Activated CD4-positive, alpha-beta T cell treated with anti-CD3 and anti-CD28 coated beads, Interleukin-2, amount 10 ng/mL, durations not matched to agents 7 days and 5 days (primary cell): ENCODE measurements around the gene ZBED2. TPM values are rescaled to one million over a fixed set of nuclear protein-coding genes. Genes with fewer than 3 reads are reported as not detected.
A peak's percentile ranks its signal among the peaks of the same experiment; 100 is the strongest.

Experiments
- CTCF ChIA-PET: fragments of 350-600 bp; sonication (Branson Sonifier 250); formaldehyde crosslinking; loops from one replicate; lab custom pipeline; 2021; ENCODE audit warnings: antibody characterized with exemption; lab: Charles Lee
- POLR2A ChIA-PET: fragments of 350-600 bp; sonication (Branson Sonifier 250); formaldehyde crosslinking; loops from one replicate; lab custom pipeline; 2021; ENCODE audit warnings: antibody characterized with exemption; lab: Charles Lee
- DNase-seq: peaks from one replicate; pipeline ENCODE4 v3.0.0-alpha.2; 2020
- H3K27ac Mint-ChIP-seq: one replicate; pipeline ENCODE4 v1.8.0; 2021; ENCODE audit warnings: mild to moderate bottlenecking, moderate library complexity, mixed read lengths
- H3K27me3 Mint-ChIP-seq: one replicate; pipeline ENCODE4 v1.8.0; 2021; ENCODE audit warnings: mixed read lengths
- H3K36me3 Mint-ChIP-seq: one replicate; pipeline ENCODE4 v1.8.0; 2021; ENCODE audit warnings: low read depth, mixed read lengths
- H3K4me1 Mint-ChIP-seq: one replicate; pipeline ENCODE4 v1.8.0; 2021; ENCODE audit warnings: mixed read lengths
- H3K4me3 Mint-ChIP-seq: one replicate; pipeline ENCODE4 v1.8.0; 2021; ENCODE audit warnings: mild to moderate bottlenecking, moderate library complexity, mixed read lengths
- H3K9me3 Mint-ChIP-seq: one replicate; pipeline ENCODE4 v1.8.0; 2021; ENCODE audit warnings: mixed read lengths
- total RNA-seq, 2 experiments: library from RNA; stranded (reverse); gene quantifications; one replicate each; pipeline ENCODE4 v1.2.3, GENCODE V29; 2021

ZBED2 gene
- total RNA-seq, 2 experiments from 2014 or later = 3.6 to 3.9 TPM

DNA sequence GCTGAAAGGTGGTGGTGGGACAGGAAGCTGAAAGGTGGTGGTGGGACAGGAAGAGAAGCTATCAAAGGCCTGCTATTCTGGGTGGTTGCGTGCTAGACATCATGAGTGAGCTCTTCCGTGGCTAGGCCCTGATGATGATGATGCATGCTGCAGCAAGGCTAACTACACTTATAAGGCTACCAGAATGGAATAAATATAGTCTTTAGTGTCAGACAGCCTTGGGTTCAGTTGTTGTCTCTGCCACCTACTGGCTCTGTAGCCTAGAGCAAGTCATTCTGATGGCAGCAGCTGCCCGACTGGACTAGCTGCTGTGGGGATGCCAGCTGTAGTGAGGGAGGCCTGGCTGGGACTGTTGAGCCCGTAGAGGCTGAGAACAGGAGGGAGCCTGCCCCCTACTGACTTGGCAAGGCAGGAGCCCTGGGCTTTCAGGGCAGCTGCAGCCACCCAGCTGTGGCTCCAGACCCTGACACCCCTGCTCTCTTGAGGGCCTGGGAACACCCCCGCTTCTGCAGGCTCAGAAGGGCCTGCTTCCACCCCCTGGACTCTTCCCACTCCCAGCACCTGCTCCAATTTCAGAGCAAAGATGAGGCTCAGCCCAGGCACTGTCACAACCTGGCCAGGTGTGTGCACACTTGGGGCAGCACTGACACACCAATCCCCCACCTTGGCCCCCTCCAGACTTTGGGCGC is 21.4 kb upstream of the ZBED2 start:
- H3K9me3 Mint-ChIP-seq = peaks cover 20% of the 10 kb centered on the region
- H3K27me3 Mint-ChIP-seq = no peaks in the 10 kb centered on the region
- H3K4me1 Mint-ChIP-seq = peaks cover 69% of the 10 kb centered on the region
- ChIA-PET POLR2A (interaction anchor here (0.6 to 1.3 kb wide), 5 partner anchors 9 to 369 kb away, joined by 3 to 9 read pairs (median 3); partner anchors contain the start of gene ZBED2), CTCF (interaction anchor here (0.7 to 4.2 kb wide), 28 partner anchors 9 to 604 kb away, joined by 3 to 34 read pairs (median 4); partner anchors contain the start of genes CD96 and ZBED2)
- H3K27ac Mint-ChIP-seq = peak overlapping the region; percentile 90
- H3K4me3 Mint-ChIP-seq = no peak overlapping the region
- peaks cover 90% of the 10 kb centered on the region for H3K36me3 Mint-ChIP-seq
- DNase-seq = peak; percentile 67

DNA sequence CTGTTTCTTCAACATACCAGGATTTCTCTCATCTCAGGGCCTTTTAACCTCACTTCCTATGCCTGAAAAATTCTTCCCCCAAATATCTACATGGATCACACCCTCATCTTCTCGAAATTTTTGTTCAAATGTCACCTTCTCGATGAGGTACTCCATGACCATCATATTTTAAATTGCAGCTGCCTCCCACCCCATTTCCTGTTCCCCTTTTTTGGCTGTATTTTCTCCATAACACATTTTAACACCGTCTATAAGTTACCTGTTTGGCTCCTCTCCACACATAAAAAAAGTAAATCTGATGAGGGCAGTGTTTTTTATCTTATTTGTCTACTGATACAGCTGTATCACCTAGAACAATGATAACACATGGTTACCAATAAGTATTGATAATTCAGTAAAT is 20.7 kb upstream of the ZBED2 start:
- peaks cover 22% of the 10 kb centered on the region for H3K9me3 Mint-ChIP-seq
- H3K4me1 Mint-ChIP-seq = peaks cover 76% of the 10 kb centered on the region
- peak overlapping the region; percentile 3 for H3K4me3 Mint-ChIP-seq
- POLR2A ChIA-PET = interaction anchor here (0.7 to 1.3 kb wide), 4 partner anchors 8 to 68 kb away, joined by 3 to 9 read pairs (median 4); partner anchors contain the start of gene ZBED2
- DNase-seq = no peak
- H3K27ac Mint-ChIP-seq = peak overlapping the region; percentile 90
- H3K27me3 Mint-ChIP-seq = no peaks in the 10 kb centered on the region
- peaks cover 91% of the 10 kb centered on the region for H3K36me3 Mint-ChIP-seq
- CTCF ChIA-PET = interaction anchor here (0.7 to 4.2 kb wide), 23 partner anchors 8 to 379 kb away, joined by 3 to 34 read pairs (median 4); partner anchors contain the start of gene ZBED2

DNA sequence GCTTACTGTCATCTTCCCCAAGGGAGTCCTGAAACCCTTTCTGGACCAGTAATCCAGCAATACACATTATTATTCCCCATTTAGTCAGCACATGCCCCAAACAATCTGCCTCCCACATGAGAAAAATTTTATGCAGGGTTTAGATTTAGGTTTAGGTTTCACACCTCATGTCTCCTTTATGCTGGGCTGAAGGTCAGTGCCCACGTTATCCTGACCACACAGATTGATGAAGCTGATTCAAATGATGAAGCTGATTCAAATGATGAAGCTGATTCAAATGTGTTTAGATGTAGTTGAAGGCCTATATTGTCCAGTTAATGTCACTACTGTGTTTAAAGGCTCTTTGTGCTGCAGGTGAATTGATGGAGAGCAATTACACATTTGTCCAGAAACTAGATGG is 18.1 kb upstream of the ZBED2 start:
- H3K9me3 Mint-ChIP-seq = peaks cover 24% of the 10 kb centered on the region
- ChIA-PET CTCF (interaction anchor here (0.8 to 2.6 kb wide), 5 partner anchors 8 to 54 kb away, joined by 3 to 6 read pairs (median 4); no protein-coding TSS in a partner anchor), POLR2A (no interaction called here)
- H3K4me3 Mint-ChIP-seq = no peak overlapping the region
- peaks cover 93% of the 10 kb centered on the region for H3K4me1 Mint-ChIP-seq
- H3K27me3 Mint-ChIP-seq = no peaks in the 10 kb centered on the region
- peaks cover 92% of the 10 kb centered on the region for H3K36me3 Mint-ChIP-seq
- peak overlapping the region; percentile 4 for H3K27ac Mint-ChIP-seq
- no peak for DNase-seq

DNA sequence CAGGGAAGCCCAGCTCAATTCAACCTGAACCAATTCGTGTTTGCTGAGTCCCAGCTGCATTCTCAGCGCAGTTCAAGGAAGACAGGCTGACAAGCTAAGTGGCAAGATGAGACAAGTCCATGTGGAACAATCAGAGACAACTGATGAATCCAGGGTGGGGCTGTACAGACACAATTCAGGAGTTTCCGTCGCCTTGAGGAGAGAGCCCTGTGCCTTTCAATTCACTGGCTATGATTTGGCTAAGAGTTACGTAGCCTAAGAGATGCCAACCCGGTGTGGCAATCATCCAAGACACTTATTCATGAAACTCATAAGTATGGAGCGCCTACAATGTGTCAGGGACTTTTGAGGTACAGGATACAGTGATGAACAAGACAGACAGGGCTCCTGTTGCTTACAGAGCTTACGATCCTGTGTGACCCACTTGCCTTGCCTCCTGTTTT is 15.5 kb upstream of the ZBED2 start:
- DNase-seq = peak; percentile 16
- Mint-ChIP-seq H3K27me3 (no peaks in the 10 kb centered on the region), H3K36me3 (peaks cover 92% of the 10 kb centered on the region), H3K4me1 (peaks cover 92% of the 10 kb centered on the region), H3K4me3 (peak overlapping the region; percentile 59), H3K9me3 (peaks cover 29% of the 10 kb centered on the region), H3K27ac (peak overlapping the region; percentile 90)
- CTCF ChIA-PET = interaction anchor here (0.8 to 1.7 kb wide), 7 partner anchors 11 to 72 kb away, joined by 3 to 11 read pairs (median 5); partner anchors contain the start of gene ZBED2
- POLR2A ChIA-PET = interaction anchor here (0.5 to 0.9 kb wide), 3 partner anchors 10 to 368 kb away, joined by 3 to 4 read pairs (median 3); partner anchors contain the start of gene ABHD10

DNA sequence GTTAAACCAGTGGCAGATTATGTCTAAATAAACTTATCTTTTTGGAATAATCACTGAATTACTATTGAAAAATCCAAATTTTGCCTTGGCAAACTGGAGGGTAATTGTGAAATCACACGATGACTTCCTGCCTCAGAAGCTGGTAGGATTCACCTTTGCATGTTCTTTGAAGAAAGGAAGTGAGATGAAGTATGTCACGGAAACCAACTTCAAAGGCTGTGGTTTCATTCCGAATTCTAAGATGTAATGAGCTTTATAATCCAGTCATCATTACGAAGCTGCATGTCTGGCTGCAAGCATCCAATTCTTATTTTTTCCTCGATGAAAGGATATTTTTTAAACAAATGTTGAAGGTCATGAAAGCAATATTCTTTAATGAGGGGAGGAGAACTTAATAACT is 15.0 kb upstream of the ZBED2 start:
- ChIA-PET POLR2A (interaction anchor here (0.7 to 0.9 kb wide), 2 partner anchors 10 to 369 kb away, joined by 3 to 4 read pairs; partner anchors contain the start of gene ABHD10), CTCF (interaction anchor here (0.8 to 1.7 kb wide), 7 partner anchors 11 to 71 kb away, joined by 3 to 11 read pairs (median 5); partner anchors contain the start of gene ZBED2)
- H3K27me3 Mint-ChIP-seq = no peaks in the 10 kb centered on the region
- peaks cover 92% of the 10 kb centered on the region for H3K36me3 Mint-ChIP-seq
- H3K4me3 Mint-ChIP-seq = peak overlapping the region; percentile 59
- H3K27ac Mint-ChIP-seq = peak overlapping the region; percentile 90
- H3K9me3 Mint-ChIP-seq = peaks cover 32% of the 10 kb centered on the region
- peaks cover 92% of the 10 kb centered on the region for H3K4me1 Mint-ChIP-seq
- DNase-seq = peak; percentile 83

DNA sequence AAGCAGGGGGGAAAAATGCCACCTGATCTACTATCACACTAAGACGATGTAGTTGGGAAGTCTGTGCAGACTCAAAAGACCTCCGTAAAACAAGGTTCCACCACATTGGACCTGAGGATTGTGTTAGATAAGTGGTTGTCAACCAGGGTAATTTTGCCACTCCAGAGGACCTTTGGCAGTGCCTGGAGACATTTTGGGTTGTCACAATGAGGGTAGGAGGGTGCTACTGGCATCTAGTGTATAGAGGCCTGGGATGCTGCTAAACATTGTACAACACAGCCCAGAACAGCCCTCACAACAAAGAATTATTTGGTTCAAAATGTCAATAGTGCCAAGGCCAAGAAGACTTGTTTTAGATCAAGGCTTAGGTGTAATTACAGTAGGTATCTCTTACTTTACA is 14.6 kb upstream of the ZBED2 start:
- Mint-ChIP-seq H3K4me3 (no peak overlapping the region), H3K27me3 (no peaks in the 10 kb centered on the region), H3K4me1 (peaks cover 92% of the 10 kb centered on the region), H3K27ac (peak overlapping the region; percentile 90), H3K9me3 (peaks cover 31% of the 10 kb centered on the region), H3K36me3 (peaks cover 92% of the 10 kb centered on the region)
- no peak for DNase-seq
- POLR2A ChIA-PET = interaction anchor here (0.9 kb wide), 1 partner anchor 10 kb away, joined by 4 read pairs; no protein-coding TSS in a partner anchor
- CTCF ChIA-PET = interaction anchor here (1.4 to 1.7 kb wide), 5 partner anchors 10 to 59 kb away, joined by 3 to 11 read pairs (median 5); partner anchors contain the start of gene ZBED2

DNA sequence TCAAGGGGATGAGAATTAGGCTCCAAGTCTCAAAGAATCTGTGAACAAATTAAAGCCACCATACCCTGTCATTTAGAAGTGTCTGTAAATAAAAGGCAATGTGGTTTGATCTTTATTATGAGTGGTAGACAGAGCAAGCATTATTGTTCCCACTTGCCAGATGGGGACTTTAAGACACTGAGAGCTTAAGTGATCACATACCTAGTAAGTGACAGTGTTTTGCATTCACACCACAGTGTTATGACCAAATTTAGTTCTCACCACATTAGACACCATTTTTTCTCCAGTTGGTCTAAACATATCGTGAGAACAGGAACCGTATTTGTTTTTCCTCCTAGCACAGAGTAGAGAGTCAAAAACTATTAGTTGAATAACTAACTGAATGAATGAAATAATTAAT is 13.2 kb upstream of the ZBED2 start:
- peak overlapping the region; percentile 61 for H3K27ac Mint-ChIP-seq
- no peaks in the 10 kb centered on the region for H3K27me3 Mint-ChIP-seq
- H3K36me3 Mint-ChIP-seq = peaks cover 92% of the 10 kb centered on the region
- peaks cover 38% of the 10 kb centered on the region for H3K9me3 Mint-ChIP-seq
- ChIA-PET POLR2A (no interaction called here), CTCF (interaction anchor here (1.0 to 2.8 kb wide), 4 partner anchors 8 to 14 kb away, joined by 3 to 14 read pairs (median 4); partner anchors contain the start of gene ZBED2)
- H3K4me3 Mint-ChIP-seq = no peak overlapping the region
- DNase-seq = no peak
- H3K4me1 Mint-ChIP-seq = peaks cover 93% of the 10 kb centered on the region

DNA sequence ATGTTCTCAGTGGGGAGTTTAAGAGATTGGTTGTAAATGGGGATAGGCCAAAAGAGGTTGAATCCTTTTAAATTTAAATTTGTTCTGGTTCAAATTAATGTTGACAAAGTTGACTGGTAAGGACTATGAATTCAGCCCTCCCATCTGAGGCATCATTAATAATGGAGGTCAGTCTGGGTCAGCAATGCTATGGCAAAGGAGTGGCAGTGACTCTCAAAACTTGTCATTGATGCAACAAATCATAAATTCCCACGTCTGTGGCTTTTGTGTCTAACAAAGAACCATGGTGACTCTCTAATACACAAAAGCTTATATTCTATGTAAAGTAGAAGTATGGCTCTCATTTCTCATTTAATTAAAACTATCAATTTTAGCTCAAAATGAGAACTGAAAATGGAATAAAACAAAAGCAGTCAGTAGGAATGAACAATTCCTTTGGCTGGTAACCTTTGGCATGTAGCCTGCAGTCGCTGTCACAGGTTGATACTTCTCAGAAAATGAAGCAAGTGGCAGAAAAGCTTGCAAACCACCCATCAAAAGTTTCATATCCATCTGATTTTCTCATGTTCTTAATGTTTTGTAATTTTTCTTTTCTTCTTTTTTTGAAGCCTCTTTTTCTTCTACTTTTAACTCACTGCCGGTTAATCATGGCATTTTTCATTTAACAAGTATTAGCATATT is 12.2 kb upstream of the ZBED2 start:
- H3K9me3 Mint-ChIP-seq = peaks cover 35% of the 10 kb centered on the region
- H3K4me1 Mint-ChIP-seq = peaks cover 93% of the 10 kb centered on the region
- peak overlapping the region; percentile 51 for H3K27ac Mint-ChIP-seq
- peaks cover 92% of the 10 kb centered on the region for H3K36me3 Mint-ChIP-seq
- no peak for DNase-seq
- POLR2A ChIA-PET = interaction anchor here (1.1 kb wide), 1 partner anchor 9 kb away, joined by 3 read pairs; no protein-coding TSS in a partner anchor
- CTCF ChIA-PET = interaction anchor here (0.9 to 2.8 kb wide), 4 partner anchors 9 to 368 kb away, joined by 3 to 14 read pairs (median 6); partner anchors contain the start of gene ZBED2
- H3K27me3 Mint-ChIP-seq = no peaks in the 10 kb centered on the region
- no peak overlapping the region for H3K4me3 Mint-ChIP-seq

DNA sequence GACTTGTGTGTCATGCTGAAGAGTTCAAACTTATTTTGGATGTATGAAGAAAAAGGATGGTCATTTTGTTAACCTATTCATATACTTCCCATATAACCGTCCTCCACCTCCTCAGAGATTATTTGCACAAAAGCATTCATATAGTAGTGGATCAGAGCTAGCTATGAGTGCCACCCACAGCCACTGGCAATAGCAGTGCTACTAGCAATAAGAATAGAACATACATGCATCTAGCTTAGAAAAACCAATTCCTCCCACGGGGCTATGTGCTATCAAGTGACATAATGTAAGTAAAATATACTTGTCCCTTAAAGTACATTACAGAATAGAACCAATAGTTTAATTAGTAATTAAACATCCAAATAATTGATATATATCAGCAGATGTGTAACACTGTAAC is 10.3 kb upstream of the ZBED2 start:
- DNase-seq = no peak
- H3K4me1 Mint-ChIP-seq = peaks cover 81% of the 10 kb centered on the region
- no peaks in the 10 kb centered on the region for H3K27me3 Mint-ChIP-seq
- H3K27ac Mint-ChIP-seq = no peak overlapping the region
- H3K9me3 Mint-ChIP-seq = peaks cover 28% of the 10 kb centered on the region
- peaks cover 85% of the 10 kb centered on the region for H3K36me3 Mint-ChIP-seq
- H3K4me3 Mint-ChIP-seq = no peak overlapping the region
- CTCF ChIA-PET = interaction anchor here (1.1 kb wide), 1 partner anchor 8 kb away, joined by 3 read pairs; no protein-coding TSS in a partner anchor
- POLR2A ChIA-PET = no interaction called here

DNA sequence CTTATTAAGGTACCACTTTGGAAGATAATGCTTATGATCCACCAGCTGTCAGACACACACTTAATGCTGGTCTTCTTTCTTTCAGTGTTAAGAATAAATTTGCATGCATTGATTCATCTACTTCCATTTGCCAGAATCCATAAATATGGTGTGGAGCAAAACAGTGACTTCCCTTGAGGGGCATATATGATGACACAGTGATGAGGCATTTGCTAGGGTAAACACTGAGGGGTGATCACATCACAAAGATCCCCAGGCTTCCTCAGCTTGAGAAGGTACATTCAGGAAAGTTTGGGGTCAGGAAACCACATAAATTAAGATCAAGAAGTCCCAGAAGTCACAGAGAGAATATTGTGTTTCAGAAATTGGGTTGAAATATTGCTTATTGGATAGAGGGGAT is 9.9 kb upstream of the ZBED2 start:
- peaks cover 28% of the 10 kb centered on the region for H3K9me3 Mint-ChIP-seq
- no peak overlapping the region for H3K4me3 Mint-ChIP-seq
- ChIA-PET CTCF (interaction anchor here (1.1 kb wide), 1 partner anchor 9 kb away, joined by 3 read pairs; no protein-coding TSS in a partner anchor), POLR2A (interaction anchor here (1.7 kb wide), 1 partner anchor 10 kb away, joined by 3 read pairs; the partner anchor contains the start of gene ZBED2)
- H3K27ac Mint-ChIP-seq = peak overlapping the region; percentile 15
- peaks cover 86% of the 10 kb centered on the region for H3K36me3 Mint-ChIP-seq
- H3K4me1 Mint-ChIP-seq = peaks cover 77% of the 10 kb centered on the region
- H3K27me3 Mint-ChIP-seq = no peaks in the 10 kb centered on the region
- DNase-seq = no peak

DNA sequence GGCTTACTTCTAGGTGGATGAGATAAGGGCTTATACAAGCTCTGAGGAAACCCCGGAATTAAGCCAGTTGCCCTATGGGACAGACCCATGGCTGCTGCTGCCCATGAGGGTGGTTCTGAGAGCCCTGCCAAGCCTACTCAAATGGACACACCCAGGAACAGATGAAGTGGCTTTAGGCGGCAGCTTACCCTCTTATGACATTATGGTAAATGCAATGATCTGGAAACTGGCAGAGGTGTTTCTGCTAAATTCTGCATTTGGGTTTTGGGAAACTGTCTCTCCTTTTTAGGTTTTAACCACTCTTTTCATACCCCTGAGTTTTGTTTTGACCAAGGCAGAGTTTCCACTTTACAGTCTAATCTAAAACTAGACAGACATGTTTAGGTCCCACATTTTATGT is 9.0 kb upstream of the ZBED2 start:
- H3K9me3 Mint-ChIP-seq = peaks cover 28% of the 10 kb centered on the region
- DNase-seq = no peak
- H3K4me1 Mint-ChIP-seq = peaks cover 69% of the 10 kb centered on the region
- ChIA-PET CTCF (interaction anchor here (1.0 to 2.6 kb wide), 2 partner anchors 11 to 12 kb away, joined by 5 to 14 read pairs; no protein-coding TSS in a partner anchor), POLR2A (interaction anchor here (1.7 kb wide), 1 partner anchor 9 kb away, joined by 3 read pairs; the partner anchor contains the start of gene ZBED2)
- peaks cover 86% of the 10 kb centered on the region for H3K36me3 Mint-ChIP-seq
- no peaks in the 10 kb centered on the region for H3K27me3 Mint-ChIP-seq
- H3K4me3 Mint-ChIP-seq = no peak overlapping the region
- H3K27ac Mint-ChIP-seq = peak overlapping the region; percentile 54
